DMS 273 (cell line): ENCODE results near the gene SAMD3.
"Not testable (repeated sequence)": the region's sequence is repeated elsewhere in the genome, so short reads cannot be mapped to it uniquely, and the experiment has no call there.

ENCODE experiments used
- DNase-seq: peaks from one replicate; lab custom pipeline; 2025; ENCODE audit not compliant: unreplicated experiment; lab: John Stamatoyannopoulos, UW

The SAMD3 gene

DNA sequence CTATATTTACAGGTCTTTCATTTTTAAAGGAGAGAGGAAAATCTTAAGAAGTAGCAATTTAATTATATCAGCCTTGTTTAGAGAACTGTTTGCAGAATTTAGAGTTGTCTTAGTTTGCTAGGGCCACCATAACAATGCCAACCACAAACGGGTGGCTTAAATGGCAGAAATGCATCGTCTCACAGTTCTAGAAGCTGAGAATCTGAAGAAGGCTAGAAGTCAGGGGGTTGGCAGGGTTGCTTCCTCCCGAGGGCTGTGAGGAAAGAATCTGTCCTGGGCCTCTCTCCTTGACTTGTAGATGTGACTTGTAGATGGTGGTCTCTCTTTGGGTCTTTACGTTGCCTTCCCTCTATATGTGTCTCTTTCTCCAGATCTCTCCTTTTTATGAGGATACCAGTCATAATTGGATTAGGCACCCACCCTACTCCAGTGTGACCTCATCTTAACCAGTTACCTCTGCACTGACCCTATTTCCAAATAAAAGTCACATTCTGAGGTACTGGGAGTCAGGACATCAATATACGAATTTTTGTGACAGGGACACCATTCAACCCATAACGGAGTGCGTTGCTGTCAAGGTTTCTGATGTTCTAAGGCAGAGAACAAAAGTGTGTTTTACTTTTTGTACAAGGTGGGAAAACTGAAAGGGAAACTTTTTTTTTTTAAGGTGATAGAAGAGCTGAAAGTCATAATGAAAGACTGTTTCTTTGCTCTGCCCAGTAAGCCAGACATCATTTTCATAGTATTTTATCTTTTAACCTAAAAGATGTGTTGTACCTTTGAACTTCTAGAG is 84.4 kb downstream of the SAMD3 start:
- no peak for DNase-seq

- no peak for DNase-seq
These were observed 86.0 kb downstream of the SAMD3 start for GRCh38 chr6:130136798-130137197.

- DNase-seq: peak; percentile 16
These were observed 88.2 kb downstream of the SAMD3 start for GRCh38 chr6:130134582-130134981.

DNA sequence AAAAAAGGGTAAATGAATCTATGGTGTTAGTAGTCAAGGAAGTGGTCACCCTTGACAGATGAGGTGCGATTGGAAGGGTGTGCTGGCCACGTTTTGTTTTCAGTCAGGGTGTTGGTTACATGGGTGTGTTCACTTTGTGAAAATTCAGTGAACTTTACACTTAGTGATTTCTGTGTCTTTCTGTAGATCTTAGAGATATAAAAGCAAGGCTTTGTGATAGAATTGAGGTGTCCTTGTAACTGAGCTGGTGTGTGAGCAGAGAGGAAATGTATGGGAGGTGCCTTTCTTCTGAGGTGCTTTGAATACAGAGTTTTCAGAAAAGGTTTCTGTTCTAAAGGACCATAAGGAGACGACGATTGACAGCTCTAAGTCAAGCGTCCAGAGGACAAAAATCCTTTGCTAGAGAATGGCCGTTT is 90.5 kb downstream of the SAMD3 start:
- no peak for DNase-seq

GRCh38 chr6:130129762-130130246 is 92.9 kb downstream of the SAMD3 start:
- DNase-seq: no peak

GRCh38 chr6:130128326-130128725 is 94.4 kb downstream of the SAMD3 start:
- no peak for DNase-seq

GRCh38 chr6:130127195-130127594 is 95.6 kb downstream of the SAMD3 start:
- DNase-seq: no peak

- DNase-seq: no peak
These were observed 100.5 kb downstream of the SAMD3 start for GRCh38 chr6:130122243-130122642.

- DNase-seq: no peak
These were observed 102.0 kb downstream of the SAMD3 start for GRCh38 chr6:130120731-130121130.

GRCh38 chr6:130119211-130119610 is 103.5 kb downstream of the SAMD3 start:
- no peak for DNase-seq

- DNase-seq: no peak
These were observed 104.5 kb downstream of the SAMD3 start for GRCh38 chr6:130118236-130118635.

- not testable (repeated sequence) for DNase-seq
These were observed 105.5 kb downstream of the SAMD3 start for GRCh38 chr6:130117187-130117701.

- no peak for DNase-seq
These were observed 106.5 kb downstream of the SAMD3 start for GRCh38 chr6:130116273-130116672.

GRCh38 chr6:130115036-130115435 is 107.7 kb downstream of the SAMD3 start:
- no peak for DNase-seq

DNA sequence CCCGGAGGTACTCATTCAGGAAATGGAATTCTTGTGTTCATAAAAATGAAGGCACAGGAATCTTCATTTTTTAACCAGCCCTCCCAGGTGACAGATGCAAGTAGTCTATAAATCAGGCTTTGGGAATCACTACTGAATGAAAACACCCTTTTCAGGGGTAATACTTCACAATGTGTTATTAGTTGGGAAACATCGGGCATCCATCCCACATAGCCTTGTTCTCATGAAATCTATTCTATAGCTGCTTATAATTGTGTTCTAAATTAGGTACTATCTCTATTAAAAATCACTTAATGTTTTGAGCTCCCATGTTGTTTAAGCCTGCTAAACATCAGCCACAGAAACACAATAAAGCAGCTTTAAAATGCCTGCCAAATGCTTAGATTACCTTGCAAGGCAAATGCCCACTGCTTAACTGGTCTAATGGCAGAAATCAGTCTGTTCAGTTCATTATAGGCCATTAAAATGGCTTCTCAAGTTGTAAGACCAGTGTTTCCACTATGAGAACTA is 109.5 kb downstream of the SAMD3 start:
- no peak for DNase-seq

DNA sequence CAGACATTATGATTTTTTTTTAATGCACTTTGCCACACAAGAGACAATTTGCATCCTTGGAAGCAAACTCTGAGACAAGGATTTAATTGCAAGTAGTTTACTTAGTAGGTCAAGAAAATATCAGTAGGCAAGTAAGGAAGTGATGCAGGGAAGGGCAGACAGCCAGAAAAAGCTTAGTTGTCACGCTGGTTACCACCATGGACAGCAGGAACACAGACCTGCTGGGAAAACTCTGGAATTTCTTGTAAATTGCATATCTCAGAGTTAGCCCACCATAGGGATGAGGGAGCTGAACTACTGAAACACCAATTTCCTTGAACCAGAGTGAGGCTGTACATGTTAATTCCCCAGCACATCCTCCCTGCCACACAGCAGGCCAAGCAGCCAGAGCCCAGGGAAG is 111.7 kb downstream of the SAMD3 start:
- DNase-seq: no peak

DNA sequence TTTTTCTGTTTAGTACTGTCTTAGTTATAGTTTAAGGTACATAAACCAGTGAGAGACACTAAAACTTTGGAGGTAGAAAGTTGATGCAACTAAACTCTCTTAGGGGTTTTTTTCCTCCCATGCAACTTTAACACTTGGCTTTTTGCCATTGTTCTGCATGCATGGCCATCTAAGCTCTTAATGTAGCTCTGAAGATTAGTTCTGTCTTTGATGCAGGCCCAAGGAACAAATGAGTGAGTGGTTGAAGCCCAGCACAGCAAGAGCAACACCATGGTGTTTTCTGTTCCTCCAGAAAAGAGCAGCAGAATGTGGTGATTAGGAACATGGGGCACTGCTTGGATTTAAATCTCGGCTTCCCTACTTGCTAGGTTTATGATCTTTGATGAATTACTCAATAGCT is 115.0 kb downstream of the SAMD3 start:
- peak; percentile 4 for DNase-seq

GRCh38 chr6:130105996-130106704 is 116.6 kb downstream of the SAMD3 start:
- DNase-seq: no peak

- DNase-seq: no peak
These were observed 123.6 kb downstream of the SAMD3 start for GRCh38 chr6:130099119-130099518.

DNA sequence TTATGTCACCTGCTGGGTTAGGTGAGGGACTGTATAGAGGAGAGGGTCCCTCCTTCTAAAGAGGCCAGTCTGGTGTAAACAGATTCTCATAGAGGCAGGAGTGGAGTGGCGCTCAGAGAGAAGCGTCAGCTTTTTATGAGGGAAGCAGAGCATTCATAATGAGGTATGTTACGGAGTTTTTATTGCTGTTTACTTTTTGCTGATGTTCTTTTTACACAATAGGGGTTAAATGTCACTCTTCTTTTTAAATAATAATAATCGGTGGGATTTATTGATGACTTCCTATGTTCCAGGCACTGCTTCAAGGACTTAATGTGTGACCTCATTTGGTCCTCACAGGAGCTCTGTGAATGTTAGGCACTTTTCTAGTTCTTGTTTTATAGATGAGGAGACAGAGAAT is 124.4 kb downstream of the SAMD3 start:
- DNase-seq: no peak
